Retinal pigment epithelial cell (primary cell): ENCODE data around the gene ORC5.

ENCODE experiments used
- DNase-seq: peaks from one replicate; pipeline ENCODE4 v3.0.0-alpha.2; 2010; ENCODE audit warnings: low read depth
- H3K4me3 ChIP-seq: 2 replicates; pipeline ENCODE4 v1.5.1; 2011; ENCODE audit warnings: mild to moderate bottlenecking, low read length, control low read depth, moderate library complexity
- TF ChIP-seq, protein P1 (sequence below): conservative IDR thresholded peaks from 2 replicates; pipeline ENCODE4 v1.5.1; 2011; ENCODE audit warnings: low read depth, low read length, control low read depth, inconsistent platforms

The ORC5 gene

DNA sequence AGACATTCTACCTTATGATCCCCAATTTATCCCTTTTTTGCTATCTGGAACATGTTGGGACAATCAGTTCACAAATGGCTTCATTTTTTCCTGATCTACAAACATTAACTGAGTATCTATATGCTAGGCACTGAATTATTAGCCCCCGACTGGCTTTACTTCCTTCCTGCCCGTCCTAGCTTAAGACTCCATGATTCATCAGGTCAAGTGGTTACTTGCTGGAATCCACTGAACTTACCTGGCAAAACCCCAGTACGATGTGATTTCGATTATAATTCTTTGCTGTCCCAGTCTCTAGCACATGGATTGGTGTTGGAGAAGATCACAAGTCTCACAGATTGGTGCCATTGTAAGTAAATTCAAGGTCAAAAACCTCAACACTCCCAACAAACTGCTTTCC, 77.1 kb downstream of the ORC5 start:
- TF ChIP-seq, protein P1, sequence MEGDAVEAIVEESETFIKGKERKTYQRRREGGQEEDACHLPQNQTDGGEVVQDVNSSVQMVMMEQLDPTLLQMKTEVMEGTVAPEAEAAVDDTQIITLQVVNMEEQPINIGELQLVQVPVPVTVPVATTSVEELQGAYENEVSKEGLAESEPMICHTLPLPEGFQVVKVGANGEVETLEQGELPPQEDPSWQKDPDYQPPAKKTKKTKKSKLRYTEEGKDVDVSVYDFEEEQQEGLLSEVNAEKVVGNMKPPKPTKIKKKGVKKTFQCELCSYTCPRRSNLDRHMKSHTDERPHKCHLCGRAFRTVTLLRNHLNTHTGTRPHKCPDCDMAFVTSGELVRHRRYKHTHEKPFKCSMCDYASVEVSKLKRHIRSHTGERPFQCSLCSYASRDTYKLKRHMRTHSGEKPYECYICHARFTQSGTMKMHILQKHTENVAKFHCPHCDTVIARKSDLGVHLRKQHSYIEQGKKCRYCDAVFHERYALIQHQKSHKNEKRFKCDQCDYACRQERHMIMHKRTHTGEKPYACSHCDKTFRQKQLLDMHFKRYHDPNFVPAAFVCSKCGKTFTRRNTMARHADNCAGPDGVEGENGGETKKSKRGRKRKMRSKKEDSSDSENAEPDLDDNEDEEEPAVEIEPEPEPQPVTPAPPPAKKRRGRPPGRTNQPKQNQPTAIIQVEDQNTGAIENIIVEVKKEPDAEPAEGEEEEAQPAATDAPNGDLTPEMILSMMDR, result no peak
- no peak for DNase-seq
- no peak overlapping the region for H3K4me3 ChIP-seq

DNA sequence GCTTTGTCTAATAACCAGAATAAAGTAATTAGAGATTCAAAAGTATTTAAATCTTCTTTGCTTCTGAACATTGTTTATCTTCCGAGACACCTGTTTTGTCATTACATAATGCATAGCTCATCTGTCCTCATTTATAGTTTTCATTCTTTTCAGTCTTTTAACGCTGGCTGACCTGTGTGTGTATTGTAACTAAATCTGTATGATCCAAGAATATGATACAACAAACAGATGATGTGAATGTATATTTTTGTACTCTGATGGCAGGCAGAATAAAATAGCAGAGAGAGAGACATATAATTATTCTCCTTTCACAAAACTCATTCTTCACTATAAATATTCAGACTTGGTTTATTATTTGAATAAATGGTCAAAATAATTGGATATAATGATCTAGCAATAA, 80.6 kb downstream of the ORC5 start:
- no peak for DNase-seq
- no peak overlapping the region for H3K4me3 ChIP-seq
- TF ChIP-seq, protein P1, result no peak

DNA sequence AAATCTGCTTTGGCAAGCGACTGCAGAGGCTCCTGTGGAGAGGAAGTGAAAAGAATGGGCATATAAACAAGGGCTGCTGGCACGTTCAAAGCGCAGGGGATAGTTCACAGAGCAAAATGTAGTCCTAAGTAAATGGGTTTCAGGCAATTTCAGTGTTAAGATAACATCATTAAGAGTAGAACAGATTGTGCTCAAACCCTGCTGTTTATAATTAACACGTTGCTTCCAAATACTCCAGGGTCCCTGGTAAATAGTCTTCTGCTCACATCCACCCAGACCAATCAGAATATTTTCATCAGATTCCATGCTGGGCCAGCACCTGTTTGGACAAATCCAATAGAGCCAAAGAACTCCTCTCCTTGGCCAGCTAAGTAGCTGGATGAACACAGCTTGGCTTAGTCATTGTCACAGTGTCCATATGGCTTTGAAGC, 81.4 kb downstream of the ORC5 start:
- TF ChIP-seq, protein P1, result no peak
- H3K4me3 ChIP-seq, result no peak overlapping the region
- no peak for DNase-seq

DNA sequence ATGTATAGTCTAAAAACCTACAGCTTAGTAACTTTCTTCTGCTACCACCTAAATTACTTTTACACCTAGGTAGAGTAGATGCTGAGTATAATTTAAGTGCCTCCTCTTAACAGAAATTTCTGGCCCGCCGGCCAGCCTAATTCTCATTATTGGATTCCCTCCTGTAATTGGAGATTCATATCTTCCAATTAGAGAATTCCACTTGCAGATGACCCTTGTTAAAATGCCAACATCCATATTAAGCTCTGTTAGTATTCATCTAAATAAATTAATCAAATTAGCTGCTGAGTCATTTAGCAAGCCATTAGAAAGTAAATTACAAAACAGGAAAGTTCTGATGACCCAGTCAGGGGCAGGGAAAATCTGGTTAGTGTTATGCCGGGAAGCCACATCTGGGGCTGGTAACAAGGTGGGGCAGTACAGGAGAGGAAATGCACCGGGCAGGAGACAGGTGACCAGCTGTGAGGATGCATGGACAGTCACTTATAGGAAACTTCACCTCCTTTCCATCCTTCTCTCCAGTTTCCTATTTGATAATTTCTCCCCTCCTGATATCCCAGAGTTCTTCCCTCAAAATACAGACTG, 82.8 kb downstream of the ORC5 start:
- DNase-seq, result no peak
- no peak overlapping the region for H3K4me3 ChIP-seq
- TF ChIP-seq, protein P1, result no peak

DNA sequence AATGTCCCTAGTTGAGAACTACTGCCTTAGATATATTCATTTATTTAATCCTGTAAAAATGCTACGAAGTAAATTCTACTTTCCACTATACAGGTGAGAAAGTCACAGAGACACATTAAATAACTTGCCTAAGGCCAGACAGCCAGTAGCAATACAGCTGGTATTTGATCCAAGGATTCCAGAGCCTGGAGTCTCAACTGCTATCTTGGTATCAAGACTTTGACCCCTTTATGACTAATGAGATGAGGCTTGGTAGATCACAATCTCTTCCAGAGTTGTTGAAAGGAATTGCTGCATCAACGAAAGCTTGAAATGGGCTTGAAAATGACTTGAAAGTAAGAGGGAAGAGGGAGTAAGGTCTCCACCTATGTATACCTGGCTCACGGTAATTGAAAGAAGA, 83.3 kb downstream of the ORC5 start:
- TF ChIP-seq, protein P1, result no peak

DNA sequence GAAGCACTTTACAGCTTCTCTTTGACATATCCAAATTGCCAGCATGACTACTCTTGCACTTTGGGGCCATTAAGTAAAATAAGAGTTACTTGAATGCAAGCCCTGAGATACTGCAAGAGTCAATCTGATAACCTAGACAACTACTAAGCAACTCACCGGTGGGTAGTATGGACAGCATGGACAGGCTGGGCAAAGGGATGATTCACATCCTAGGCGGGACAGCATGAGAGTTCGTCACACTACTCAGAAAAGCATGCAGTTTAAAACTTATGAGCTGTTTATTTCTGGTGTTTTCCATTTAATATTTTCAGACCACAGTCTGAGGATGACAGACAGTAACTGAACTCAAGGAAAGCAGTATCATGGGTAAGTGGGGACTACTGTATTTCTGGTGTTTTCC, 84.0 kb downstream of the ORC5 start:
- DNase-seq, result no peak
- H3K4me3 ChIP-seq, result no peak overlapping the region
- TF ChIP-seq, protein P1, result no peak

More for the DNA sequence above, 83.3 kb downstream of the ORC5 start:
- no peak for DNase-seq
- H3K4me3 ChIP-seq, result no peak overlapping the region

DNA sequence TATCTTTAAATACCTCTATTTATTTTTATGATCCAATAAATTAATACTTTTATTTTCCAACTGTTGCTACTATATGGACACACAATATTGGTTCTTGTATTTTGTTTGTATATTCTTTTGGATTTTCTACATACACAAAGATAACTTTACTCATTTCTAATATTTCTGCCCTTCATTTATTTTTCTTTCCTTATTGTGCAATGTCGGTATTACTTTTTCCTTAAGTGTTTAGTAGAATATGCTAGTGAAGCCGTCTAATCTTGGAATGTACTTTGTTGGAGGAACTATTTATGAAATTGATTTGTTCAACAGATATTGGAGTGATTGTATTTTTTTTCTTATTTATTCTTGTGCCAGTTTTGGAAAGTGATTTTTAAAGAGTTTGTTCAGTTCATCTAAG, 94.0 kb downstream of the ORC5 start:
- no peak overlapping the region for H3K4me3 ChIP-seq
- TF ChIP-seq, protein P1, result no peak
- no peak for DNase-seq
